COLO668 (cell line): ENCODE measurements around the gene MGAT2.
"Not testable (repeated sequence)": the region's sequence is repeated elsewhere in the genome, so short reads cannot be mapped to it uniquely, and the experiment has no call there.

Experiments used
- DNase-seq: peaks from one replicate; lab custom pipeline; 2025; ENCODE audit not compliant: unreplicated experiment; lab: John Stamatoyannopoulos, UW

MGAT2 gene

GRCh38 chr14:49653508-49653907, 32.9 kb downstream of the MGAT2 start:
- no peak for DNase-seq

- no peak for DNase-seq
These were observed 33.9 kb downstream of the MGAT2 start for GRCh38 chr14:49654511-49654910.

DNA sequence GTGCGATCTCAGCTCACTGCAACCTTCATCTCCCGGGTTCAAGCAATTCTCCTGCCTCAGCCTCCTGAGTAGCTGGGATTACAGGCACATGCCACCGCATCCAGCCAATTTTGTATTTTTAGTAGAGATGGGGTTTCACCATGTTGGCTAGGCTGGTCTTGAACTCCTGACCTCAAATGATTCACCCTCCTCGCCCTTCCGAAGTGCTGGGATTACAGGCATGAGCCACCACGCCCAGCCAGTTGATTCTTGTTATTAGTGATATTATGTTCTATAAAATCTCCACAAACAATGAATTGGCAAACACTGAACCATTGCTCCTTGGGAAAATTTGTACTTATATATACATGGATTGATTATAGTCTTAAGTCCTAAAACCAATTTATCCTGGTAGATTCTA, 36.9 kb downstream of the MGAT2 start:
- DNase-seq = not testable (repeated sequence)

- DNase-seq = peak; percentile 13
These were observed 39.2 kb downstream of the MGAT2 start for GRCh38 chr14:49659526-49660455.

DNA sequence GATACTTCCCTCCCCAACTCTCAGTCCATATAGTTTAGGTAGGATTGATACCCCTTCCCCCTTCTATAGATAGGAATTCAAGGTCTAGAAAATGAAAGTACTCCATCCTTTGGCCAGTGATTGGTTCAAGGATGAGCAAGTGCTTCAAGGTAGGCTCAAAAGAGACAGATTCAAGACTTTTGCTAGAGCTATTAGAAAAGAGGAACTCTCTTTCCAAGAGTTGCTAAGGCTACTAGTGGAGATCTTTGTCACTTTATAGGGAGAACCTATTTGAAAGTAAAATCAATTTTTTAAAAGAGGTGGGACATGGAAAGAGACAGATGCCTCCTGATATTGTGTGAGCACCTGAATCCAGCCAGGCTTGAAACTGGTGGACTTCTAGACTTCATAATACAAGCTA, 49.9 kb downstream of the MGAT2 start:
- no peak for DNase-seq
